Activated T-cell treated with anti-CD3 and anti-CD28 coated beads for 1 hour (primary cell): ENCODE measurements around the gene OPRM1.

Experiments
- DNase-seq: peaks from one replicate; pipeline ENCODE4 v3.0.0-alpha.2; 2020; ENCODE audit warnings: low read depth

OPRM1 gene

DNA sequence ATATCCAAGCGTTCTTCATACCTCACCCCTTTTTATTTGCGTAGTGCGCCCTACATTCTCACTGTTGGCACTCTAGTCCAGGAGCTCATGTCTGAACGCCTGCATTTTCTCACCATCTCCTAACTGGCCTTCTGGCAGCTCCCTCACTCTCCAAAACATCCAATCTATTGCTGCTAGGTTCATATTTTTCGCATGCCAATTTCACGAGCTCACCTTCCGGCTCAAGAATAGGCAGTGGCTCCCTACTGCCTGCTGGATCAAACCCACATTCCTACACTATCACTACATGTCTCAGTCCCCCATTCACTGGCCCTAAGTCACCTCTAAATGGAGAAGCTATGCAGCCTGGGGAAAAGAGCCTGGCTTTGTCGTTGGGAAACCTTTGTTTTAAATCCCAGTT lies 202.5 kb downstream of the OPRM1 start:
- DNase-seq, result no peak

DNA sequence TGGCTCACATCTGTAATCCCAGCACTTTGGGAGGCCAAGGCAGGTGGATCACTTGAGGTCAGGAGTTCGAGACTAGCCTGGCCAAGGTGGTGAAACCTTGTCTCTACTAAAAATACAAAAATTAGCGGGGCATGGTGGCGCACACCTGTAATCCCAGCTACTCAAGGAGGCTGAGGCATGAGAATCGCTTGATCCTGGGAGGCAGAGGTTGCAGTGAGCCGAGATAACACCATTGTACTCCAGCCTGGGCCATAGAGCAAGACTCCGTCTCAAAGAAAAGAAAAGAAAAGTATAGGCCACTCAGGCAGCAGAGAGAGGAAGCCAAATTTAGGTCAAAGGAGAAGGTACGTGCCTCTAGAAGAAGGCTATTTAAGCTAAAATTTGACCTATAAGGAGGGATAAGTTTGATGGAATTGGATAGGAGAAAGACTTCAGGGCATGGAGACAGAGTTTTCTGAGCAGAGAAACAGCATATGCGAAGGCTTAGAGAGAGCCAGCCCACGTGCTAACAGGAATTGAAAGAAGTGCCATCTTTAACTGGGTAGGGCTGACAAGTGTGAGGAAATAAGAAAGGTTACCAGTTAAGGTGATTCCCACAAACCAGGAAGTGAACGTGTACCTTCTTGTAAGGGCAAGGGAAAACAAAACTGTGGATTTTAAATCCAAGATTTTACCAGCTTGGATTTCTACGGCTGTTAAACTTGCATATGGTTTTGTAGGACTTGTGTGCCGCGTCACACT lies 203.7 kb downstream of the OPRM1 start:
- DNase-seq, result no peak

DNA sequence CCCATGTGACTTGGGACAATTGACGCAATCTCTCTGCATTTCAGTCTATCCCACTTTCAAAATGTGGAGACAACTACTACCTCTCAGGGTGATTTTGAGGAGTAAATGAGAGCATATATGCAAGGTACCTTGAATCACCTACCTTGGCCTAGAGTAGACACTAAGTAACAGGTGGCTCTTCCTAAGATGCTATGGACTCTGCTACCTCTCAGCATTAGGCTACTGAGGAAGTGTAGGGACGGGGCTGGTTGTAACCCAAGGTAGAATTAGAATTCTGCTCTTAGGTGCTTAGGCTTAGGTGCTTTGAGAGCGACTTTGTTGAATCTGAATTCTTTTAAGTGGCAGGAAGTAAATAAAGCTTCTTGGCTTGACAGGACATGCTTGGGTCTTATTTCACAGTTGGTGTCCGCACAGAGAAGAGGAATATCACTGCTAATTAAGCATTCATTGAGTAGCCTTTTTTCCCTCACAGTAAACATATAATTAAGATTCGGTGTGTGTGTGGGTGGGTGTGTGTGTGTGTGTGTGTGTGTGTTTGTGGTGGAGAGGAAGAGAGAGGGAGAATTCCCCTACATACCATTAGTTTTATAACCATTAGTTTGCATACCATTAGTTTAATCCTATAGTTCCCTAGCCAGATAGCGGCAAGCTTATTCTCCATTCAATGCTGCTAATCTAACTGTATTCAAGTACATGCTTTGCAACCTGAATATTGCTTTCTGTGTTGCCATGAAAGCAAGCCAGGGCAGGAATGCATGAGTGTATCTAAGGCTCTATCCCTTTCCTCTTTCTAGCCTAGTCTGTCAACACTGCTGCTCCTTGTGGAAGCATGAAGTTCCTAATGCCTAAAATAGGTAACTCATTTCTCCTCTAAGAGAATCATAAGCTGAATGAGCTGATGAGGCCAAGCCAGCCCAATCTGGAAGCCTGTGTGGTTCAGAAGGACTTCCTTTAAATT lies 205.0 kb downstream of the OPRM1 start:
- DNase-seq, result no peak

DNA sequence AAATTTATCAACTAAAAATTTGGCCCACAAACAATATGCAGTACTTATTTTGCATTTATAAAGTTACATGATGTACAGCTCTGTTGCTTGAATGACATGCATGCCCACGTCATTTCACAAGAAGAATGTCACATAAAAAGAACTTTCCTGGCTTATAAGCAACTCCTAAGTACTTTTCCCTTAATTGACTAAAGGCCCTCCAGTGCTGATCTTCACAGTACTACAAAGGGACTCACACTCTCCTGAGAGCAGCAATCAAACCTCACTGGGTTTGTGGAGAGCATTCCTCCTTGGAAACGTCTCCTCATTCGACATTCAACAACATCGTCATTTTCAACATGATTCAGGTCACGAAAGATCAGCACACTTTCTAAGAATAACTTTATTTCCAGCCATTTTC lies 206.5 kb downstream of the OPRM1 start:
- DNase-seq, result no peak

DNA sequence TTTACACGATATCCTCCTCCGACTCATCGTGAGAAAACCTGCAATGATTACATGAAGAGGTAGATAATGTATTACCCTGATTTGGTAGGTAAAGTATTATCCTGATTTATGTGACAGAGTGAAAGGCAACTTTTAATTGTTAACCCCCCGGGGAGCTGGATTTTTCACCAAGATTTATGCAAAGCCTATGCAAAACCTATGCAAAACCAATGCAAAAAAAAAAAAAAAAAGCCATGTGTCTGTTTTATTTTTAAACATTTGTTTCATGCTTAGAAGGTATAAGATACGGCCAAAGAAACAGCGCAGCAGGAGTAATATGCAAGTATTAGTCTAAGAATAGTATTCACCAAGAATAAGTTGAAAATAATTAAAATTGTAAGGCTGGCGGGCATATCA lies 207.7 kb downstream of the OPRM1 start:
- DNase-seq, result no peak

DNA sequence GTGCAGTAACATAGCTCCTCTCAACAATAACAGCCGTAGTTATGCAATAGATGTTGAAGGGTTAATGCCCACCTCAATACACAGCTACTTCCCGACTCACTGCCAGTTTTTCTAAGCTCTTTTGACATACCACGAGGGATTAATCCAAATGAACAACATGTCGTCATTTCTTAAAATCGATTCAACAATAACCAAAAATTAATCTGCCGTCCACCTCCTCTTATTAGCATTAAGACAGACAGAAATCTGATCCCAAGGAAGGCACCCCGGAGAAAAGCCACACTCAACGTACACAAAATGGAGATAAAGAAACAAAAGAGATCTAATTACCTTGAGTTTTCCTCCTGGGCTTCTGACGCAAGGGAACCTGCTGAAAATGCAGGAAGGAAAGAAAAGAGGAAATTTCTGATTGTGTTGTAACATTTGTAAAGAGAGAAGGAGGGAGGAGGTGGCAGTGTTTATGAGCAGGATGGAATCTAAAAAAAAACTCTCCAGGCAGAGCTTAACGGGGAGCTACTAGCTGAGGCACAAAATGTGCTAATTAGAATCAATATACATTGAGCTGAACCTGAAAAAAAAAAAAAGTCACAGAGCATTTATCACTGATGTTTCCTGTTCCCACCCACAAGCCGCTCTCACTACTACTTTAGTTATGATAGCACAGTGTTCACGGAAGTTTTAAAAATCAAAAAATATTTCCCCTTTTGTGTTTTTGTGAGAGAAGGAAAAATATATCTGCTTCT lies 208.2 kb downstream of the OPRM1 start:
- DNase-seq, result no peak

DNA sequence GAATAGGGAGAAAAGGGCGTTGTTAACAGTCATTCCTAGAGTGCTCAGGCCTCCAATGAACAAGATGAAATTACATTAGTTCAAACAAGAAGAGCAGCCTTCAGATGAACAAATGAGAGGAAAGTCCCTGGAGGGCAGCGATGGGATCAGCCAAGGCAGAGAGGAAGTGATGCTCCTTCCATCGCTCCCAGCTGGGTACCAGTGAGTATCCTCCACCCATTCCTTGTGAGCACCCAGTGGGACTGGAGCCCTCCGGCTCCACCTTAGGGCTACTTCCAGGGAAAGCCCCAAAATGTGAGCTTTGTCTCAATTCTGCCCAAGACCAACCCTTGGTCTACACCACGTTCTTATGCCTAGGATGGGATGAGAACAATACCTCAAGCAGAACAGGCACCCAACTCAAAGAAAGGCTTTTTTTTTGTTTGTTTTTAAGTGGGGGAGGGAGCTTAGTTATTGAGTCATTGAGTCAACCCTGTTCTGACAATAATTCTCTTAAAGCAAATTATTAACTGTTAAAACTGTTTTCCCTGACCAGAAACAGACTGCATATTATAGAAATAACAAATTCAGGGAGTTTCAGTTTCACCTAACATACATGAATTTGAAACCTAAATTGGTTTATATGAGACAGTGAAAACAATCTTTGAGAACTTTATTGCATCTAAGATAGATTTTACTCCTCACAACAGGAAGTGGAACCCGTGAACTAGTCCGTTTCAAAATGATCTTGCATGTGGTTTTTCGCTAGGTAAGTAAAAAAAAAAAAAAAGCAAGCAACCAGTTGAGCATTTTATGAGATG lies 210.7 kb downstream of the OPRM1 start:
- DNase-seq, result no peak

DNA sequence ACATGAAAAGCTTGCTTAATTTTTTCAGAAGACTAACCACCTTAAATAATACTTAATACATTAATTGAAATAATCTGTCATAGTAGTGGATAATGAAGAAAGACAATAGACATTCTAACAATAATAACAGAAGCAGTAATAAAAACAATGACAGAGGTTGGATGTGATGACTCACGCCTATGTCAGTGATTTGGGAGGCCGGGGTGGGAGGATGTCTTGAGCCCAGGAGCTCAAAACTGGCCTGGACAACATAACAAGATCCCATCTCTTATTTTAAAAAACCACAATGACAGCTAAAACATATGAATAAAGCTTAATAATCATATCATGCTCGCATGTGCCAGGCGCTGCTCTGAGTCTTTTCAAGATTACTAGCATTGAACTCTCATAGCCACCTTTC lies 212.1 kb downstream of the OPRM1 start:
- DNase-seq, result no peak

DNA sequence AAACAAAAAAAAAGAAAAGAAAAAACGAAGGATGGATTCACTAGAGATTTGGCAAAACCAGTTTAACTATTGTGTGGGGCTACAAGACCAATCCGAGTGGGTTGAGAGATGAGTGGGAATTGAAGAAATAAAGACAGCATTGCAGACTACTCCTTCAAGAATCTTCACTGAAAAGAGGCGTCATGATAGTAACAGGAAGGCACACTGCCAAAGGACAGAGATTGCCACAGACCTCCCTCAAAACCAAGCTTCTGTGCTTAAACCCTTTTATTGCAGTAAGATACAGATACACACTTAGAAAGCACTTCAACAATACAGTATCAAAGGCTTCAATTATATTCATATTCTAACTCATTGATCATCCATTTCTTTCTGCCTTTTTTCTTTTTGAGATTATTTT lies 213.6 kb downstream of the OPRM1 start:
- DNase-seq, result no peak

DNA sequence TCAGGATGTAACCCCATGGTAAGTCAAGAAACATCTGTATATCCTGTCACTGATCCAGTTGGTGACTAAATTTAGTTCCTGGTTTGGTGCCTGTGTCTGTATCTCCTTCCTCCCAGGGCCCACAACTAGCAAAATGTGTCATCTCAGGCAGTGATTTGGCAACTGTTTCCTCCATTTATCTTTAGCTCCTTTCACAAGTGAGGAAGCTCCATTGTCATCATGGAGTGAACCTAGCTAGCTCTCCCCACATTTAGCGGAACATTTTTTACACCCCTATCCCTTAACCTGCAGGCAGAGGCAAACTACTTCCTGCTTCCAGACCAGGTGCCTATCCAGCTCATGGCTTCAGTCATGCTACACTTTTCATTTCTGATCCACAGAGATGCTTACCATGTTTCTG lies 218.0 kb downstream of the OPRM1 start:
- no peak for DNase-seq

DNA sequence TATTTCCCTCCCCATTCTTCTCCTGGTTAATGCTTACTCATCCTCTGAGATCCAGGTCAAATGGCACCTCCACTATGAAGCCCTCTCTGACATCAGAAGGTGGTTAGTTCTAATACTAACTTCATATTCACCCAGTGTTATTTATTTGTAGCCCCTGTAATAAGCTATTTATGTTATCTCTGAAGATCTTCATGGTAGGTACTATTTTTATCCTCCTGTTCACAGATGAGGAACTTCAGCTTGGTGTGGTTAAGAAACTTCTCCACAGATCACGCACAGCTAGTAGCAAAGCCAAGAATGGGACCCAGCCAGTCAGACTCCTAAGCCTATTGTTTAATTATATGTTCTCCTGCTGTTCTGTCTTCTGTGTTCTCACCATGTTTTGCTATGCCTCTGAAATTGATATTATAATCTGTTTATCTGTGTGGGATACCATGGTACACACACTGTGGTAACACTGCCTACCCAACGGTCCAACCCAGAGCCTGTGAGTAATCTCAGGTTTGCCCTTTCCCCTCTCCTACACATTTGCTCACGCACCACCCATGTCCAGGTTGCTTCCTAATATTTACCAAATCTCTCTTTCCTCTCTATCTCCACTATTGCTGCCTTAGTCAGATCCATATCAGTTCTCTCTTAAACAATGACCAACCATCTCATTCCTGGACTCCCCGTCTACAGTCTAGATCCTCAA lies 219.2 kb downstream of the OPRM1 start:
- DNase-seq, result no peak

DNA sequence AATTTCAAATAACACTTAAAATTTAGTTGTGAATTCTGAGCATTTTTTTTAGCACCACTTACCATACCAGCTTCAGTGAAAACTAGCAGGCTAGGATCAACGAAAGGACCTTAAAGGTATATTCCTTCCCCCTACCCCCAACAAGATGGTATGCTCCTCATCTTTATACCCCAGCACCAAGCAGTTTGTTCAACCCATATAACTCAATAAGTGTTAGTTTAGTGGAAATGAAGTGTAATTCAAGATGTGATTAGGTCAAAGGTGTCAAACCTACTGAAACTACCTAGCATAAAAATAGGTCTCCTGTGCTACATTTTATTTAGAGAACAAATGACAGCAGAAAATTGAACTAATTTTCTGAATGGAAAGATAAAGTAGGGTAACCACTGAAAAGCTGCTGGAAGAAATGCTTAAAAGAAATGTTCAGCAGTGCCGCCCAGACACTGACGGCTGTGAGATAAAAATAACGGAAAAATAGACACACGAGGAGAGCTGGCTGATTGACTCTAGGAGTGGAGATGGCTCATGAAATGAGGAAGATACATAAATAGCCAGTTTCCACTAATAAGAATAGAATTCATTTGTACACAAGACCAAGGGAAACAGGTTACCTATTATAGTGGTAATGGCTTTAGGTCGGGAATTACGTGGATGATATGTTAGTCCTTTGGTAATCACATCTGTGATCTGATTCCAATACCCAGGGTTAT lies 222.8 kb downstream of the OPRM1 start:
- DNase-seq, result no peak

DNA sequence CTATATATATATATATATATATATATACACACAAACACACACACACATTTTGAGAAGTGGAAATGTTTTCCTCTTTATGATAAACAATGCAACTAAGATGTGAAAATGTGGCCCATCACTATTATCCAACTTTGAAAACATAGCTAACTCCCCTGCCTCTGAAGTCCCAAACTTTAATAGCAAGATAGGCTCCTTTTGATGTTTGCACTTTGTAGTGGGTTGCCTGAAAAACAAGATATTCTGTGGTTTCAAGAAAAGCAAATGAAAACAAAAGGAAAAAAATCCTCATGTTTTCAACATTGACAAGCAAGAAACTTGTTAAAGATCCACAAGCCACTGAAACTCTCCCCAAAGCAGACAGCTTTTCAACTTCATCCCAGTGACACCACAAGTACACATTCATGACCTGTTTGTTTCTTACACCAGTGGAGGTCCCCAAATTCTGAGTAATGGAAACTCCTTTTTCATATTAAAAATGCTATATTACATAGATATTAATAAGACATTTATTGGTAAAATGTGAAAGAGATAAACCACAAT lies 227.6 kb downstream of the OPRM1 start:
- no peak for DNase-seq

DNA sequence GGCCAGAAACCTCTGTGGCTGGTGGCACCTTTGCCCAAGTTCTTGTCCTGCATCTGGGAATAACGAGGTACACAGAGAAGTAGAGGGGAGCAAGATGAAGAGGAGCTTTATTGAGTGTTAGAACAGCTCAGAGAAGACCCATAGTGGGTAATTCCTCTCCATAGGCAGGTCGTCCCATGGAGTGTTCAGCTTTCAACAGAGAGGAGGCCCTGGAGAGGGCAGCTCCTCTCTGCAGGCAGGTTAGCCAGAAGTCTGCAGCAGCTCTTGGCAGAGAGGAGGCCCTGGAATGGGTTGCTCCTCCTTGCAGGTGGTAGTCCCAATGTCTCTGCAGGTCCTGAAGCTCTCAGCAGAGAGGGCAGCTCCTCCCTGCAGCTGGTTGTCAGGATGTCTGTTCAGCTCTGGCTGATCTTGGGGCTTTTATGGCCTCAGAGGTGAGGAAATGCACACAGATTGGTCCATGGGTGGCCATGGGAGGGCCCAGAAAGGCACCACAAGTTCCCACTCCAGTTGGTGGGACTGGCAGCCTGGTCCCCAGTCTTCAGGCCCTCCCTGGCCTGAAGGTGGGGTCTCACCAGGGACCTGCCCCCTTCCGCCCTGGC lies 228.6 kb downstream of the OPRM1 start:
- DNase-seq, result no peak

DNA sequence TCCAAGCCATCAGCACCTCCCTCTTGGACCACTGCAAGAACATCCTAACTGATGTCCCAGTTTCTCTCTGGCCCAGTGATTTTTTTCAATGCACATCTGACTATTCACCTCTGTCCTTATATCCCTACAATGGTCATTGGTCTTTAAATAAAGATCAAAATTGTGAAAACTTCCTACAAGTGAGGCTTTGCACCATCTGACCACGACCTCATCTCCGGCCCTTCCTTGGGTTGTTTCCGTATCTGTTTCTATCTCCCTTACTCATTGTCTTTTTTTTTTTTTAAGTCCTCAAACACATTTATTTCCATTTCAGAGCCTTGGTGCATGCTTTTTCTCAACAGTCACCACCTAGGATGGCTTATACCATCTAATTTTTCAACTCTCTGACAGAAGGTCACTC lies 229.4 kb downstream of the OPRM1 start:
- no peak for DNase-seq

DNA sequence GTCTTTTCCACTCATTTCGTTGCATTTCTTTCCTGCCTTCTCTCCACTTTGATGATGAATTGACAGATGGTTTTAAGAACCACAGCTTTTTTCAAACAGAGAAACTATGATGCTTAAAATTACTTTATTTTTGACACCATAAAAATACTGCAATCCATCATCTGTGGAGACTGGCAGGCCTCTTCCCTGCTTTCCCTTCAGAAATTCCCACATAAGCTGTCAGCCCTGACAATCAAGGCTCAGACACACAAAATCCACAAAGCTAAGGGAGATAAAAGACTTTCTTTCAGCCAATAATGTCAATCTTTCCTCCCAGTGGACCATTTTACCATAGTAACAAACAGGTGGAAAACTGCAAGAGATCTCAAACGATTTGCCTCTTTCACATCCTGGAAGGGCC lies 235.1 kb downstream of the OPRM1 start:
- DNase-seq, result no peak

DNA sequence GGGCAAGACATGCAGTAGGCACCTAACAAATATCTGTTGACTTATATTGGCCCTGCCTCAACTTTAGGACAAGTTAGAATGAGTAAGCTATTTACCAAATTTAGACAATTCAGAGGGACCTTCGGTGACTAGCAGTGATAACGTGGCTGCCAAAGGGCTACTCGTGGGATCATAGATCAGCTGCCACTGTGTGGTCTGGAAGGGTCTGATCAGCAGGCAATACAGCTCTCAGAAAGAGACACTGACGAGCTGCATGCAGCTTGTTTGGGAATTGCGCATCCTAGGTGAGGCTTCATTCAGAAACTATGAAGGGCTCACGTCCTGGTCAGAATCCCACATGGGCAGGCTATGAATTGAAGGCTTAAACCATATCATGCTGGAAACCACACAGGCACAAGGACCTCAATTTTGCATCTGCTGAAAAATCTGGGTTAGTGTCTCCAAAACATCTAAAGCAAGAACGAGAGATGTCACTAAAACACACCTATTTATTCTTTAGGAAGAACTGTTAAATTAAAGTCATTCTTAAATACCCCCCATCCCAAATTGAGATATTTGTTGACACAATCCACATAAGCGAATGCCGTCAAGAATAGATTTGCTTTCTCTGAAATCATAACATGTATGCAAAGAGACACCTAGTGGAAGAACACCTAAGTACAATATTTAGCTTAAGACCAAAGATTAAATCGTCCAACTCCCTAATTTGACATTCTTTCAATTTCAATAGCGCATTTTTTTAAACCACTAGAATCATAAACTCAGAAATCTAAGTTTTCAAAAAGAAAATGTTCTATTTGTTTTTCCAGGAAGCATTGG lies 238.0 kb downstream of the OPRM1 start:
- no peak for DNase-seq

DNA sequence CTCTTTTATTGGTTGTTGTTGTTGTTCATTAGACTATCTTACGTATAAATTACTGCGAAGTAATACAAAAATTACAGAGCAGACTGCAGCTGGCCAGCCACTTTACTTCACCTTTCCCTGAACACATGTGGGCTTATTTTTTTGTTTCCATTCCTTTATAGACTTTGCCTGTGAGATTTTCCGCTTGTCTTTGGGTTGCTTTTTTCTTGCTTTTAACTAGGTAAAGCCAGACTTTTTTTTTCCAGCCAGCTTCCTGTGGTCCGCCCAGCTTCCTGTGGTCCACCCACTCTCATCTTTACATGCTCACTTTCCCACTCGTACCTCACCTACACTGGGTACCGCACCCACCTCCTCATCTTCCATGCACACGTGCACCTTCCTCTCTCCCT lies 238.6 kb downstream of the OPRM1 start:
- DNase-seq, result no peak

DNA sequence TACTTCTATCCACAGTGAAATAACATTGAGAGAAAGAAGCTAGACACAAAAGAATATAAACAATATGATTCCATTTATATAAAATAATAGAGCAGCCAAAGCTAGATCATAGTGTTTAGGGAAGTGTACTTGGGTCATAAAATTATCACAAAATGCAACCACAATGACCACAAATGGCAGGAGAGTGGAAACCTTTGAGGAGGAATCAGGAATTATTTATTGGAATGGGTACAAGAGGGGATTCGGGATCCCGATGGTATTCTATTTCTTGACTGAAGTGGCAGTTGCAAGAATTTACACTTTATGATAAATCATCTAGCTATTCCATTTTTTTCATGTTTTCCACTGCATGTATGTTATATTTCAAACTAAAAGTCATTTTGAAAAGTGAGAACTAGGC lies 241.5 kb downstream of the OPRM1 start:
- DNase-seq, result no peak
